ENCODE measurements around the gene ADAM12. TPM values are rescaled to one million over a fixed set of nuclear protein-coding genes. Genes with fewer than 3 reads are reported as not detected.
A peak's percentile ranks its signal among the peaks of the same experiment; 100 is the strongest.
"Not testable (repeated sequence)": the region's sequence is repeated elsewhere in the genome, so short reads cannot be mapped to it uniquely, and the experiment has no call there.

ADAM12 gene
- total and polyA plus RNA-seq, 5 experiments from 2014 or later: 0.49 TPM; not detected in 4

- Mint-ChIP-seq H3K27me3 (peaks cover 0 to 13% (median 8%) of the 10 kb centered on the region in 5 donors), H3K4me3 (no peak overlapping the region), H3K36me3 (peaks cover 0 to 2% (median 0%) of the 10 kb centered on the region in 3 donors), H3K4me1 (no peaks in the 10 kb centered on the region), H3K9me3 (peaks cover 0 to 2% (median 0%) of the 10 kb centered on the region in 9 donors), H3K27ac (no peak overlapping the region)
- no peak for DNase-seq
- POLR2A ChIA-PET: no interaction called here
- ATAC-seq: no peak
Measured at GRCh38 chr10:126062131-126063032, 325.9 kb downstream of the ADAM12 start.

DNA sequence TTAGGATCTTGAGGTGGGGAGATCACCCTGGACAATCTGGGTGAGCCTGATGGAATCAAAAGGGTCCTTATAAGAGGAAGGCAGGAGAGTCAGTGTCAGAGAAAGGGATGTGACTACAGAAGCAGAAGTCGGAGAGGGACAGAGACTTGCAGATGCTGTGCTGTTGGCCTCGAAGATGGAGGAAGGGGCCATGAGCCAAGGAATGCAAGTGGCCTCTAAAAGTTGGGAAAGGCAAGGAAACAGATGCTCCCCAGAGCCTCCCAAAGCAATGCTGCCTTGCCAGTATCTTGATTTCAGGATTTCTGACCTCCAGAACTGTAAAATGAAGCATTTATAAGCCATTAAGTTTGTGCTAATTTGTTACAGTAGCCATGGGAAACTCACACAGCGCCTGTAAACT lies 326.8 kb downstream of the ADAM12 start:
- no peak overlapping the region for H3K27ac Mint-ChIP-seq
- POLR2A ChIA-PET: no interaction called here
- no peaks in the 10 kb centered on the region for H3K4me1 Mint-ChIP-seq

DNA sequence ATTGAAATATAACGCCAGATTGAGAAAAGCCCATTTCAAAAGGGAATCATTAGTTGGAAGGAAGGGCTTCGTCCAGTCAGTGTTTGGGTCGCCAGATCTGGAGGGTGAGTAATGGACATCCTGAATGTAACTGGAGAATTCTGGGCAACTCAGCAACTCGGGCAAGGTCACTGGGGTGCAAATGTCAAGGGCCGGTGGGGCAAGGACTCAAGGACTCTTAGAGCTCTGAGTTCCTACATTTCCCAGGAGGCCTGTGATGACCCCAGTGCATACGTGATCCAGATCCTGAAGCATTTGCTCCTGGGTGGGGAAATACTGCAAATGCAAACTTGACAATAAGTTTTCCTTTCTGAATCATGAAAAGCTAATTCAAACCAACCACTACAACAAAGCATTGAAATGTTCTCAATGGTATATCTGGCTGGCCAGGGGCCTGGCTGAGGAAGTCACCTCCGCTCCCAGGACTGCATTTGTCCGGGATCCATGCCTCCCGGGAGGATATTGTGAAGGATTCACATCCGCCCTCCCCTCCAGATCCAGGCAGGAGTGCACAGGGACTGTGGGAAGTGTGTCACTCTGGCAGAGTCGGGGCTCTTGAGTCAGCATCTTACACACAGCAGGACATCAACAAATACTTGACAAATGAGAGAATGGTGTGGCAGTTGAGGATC lies 327.9 kb downstream of the ADAM12 start:
- Mint-ChIP-seq H3K4me3 (no peak overlapping the region), H3K27ac (peak overlapping the region in 1 of 10 donors; percentile 15), H3K27me3 (peaks cover 1 to 14% (median 8%) of the 10 kb centered on the region in 5 donors), H3K9me3 (peaks cover 0 to 2% (median 0%) of the 10 kb centered on the region in 9 donors), H3K36me3 (peaks cover 0 to 2% (median 0%) of the 10 kb centered on the region in 3 donors), H3K4me1 (no peaks in the 10 kb centered on the region)
- no peak for DNase-seq
- POLR2A ChIA-PET: no interaction called here
- ATAC-seq: no peak

More for the DNA sequence above, 326.8 kb downstream of the ADAM12 start:
- Mint-ChIP-seq H3K4me3 (no peak overlapping the region), H3K27me3 (peaks cover 0 to 13% (median 8%) of the 10 kb centered on the region in 5 donors), H3K36me3 (peaks cover 0 to 2% (median 0%) of the 10 kb centered on the region in 3 donors), H3K9me3 (peaks cover 0 to 2% (median 0%) of the 10 kb centered on the region in 9 donors)
- no peak for DNase-seq
- ATAC-seq: no peak

DNA sequence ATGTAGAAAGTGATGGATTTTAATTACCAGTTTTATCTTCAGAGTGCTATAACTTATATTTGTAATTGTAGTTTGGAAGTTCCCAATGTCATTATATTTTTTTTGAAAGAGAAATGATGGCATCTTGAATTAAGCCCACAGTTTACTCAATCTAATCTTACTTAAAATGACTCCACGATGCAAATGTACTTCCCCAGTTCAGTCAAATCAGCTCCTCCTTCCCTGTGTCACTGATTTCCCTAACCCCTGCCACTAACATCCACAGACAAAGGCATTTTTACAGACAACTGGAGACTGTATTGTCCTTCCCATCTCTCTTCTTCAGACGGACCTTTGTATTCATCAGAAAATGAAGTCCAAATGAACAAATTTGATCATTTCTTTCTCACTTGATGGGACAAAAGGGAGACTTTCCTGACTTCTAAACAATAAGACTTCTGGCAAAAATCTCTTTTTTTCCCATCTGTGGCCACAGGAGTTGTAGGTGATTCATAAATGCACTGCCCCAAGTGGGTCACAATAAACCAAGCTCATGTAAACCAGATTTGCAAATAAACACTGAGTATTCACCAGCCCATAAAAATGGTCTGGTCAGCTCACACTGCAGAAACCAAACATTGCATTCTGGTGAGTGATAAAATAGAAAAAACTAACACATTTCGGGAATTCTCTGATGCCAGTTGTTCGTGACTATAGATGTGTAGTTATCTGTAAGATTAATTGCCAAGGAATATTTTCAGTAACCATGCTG lies 329.0 kb downstream of the ADAM12 start:
- Mint-ChIP-seq H3K4me1 (no peaks in the 10 kb centered on the region), H3K4me3 (no peak overlapping the region), H3K9me3 (peaks cover 0 to 2% (median 0%) of the 10 kb centered on the region in 9 donors), H3K27me3 (peaks cover 1 to 14% (median 8%) of the 10 kb centered on the region in 5 donors), H3K36me3 (peaks cover 0 to 2% (median 0%) of the 10 kb centered on the region in 3 donors), H3K27ac (no peak overlapping the region)
- POLR2A ChIA-PET: no interaction called here
- ATAC-seq (no peak), DNase-seq (no peak)

- Mint-ChIP-seq H3K4me3 (no peak overlapping the region), H3K9me3 (peaks cover 0 to 2% (median 0%) of the 10 kb centered on the region in 9 donors), H3K36me3 (peaks cover 0 to 2% (median 0%) of the 10 kb centered on the region in 3 donors), H3K27ac (no peak overlapping the region), H3K4me1 (no peaks in the 10 kb centered on the region), H3K27me3 (peaks cover 1 to 16% (median 8%) of the 10 kb centered on the region in 5 donors)
- ATAC-seq: no peak
- no peak for DNase-seq
- POLR2A ChIA-PET: no interaction called here
Measured at GRCh38 chr10:126058507-126058906, 329.8 kb downstream of the ADAM12 start.

GRCh38 chr10:126058104-126058503 lies 330.2 kb downstream of the ADAM12 start:
- Mint-ChIP-seq H3K4me1 (no peaks in the 10 kb centered on the region), H3K4me3 (no peak overlapping the region), H3K27me3 (peaks cover 1 to 16% (median 8%) of the 10 kb centered on the region in 5 donors), H3K27ac (no peak overlapping the region), H3K36me3 (peaks cover 0 to 2% (median 0%) of the 10 kb centered on the region in 3 donors), H3K9me3 (peaks cover 0 to 2% (median 0%) of the 10 kb centered on the region in 9 donors)
- DNase-seq (no peak), ATAC-seq (no peak)
- POLR2A ChIA-PET: no interaction called here

- Mint-ChIP-seq H3K36me3 (peaks cover 0 to 2% (median 0%) of the 10 kb centered on the region in 3 donors), H3K9me3 (peaks cover 0 to 2% (median 0%) of the 10 kb centered on the region in 9 donors), H3K27ac (no peak overlapping the region), H3K4me1 (no peaks in the 10 kb centered on the region), H3K27me3 (peaks cover 1 to 18% (median 8%) of the 10 kb centered on the region in 5 donors), H3K4me3 (no peak overlapping the region)
- POLR2A ChIA-PET: no interaction called here
- DNase-seq (no peak), ATAC-seq (no peak)
Measured at GRCh38 chr10:126057494-126057893, 330.8 kb downstream of the ADAM12 start.

DNA sequence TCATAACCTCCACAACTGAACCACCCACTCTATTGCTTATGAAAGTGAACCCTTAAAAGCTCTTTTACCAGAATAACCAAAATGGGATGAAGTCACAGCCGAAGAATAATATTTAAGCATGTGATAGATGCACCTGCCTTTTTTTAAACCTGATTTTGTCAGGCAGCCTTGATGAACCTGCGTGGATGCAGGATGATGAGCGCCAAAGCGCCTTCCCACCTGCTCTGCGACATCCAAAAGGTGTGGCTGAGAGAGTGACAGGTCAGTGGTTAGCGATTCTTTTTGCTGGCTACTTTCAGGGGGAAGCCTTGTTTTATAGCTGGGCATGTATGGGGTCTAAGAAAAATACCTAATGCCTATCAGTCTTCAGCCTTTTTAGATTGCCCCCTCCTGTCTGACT lies 334.1 kb downstream of the ADAM12 start:
- peaks cover 2 to 32% (median 6%) of the 10 kb centered on the region in 5 donors for H3K27me3 Mint-ChIP-seq
- no peak for ATAC-seq
- no peak overlapping the region for H3K27ac Mint-ChIP-seq
- peaks cover 0 to 2% (median 0%) of the 10 kb centered on the region in 9 donors for H3K9me3 Mint-ChIP-seq
- no peak for DNase-seq
- H3K4me1 Mint-ChIP-seq: no peaks in the 10 kb centered on the region
- no peaks in the 10 kb centered on the region for H3K36me3 Mint-ChIP-seq
- no peak overlapping the region for H3K4me3 Mint-ChIP-seq
- POLR2A ChIA-PET: no interaction called here

DNA sequence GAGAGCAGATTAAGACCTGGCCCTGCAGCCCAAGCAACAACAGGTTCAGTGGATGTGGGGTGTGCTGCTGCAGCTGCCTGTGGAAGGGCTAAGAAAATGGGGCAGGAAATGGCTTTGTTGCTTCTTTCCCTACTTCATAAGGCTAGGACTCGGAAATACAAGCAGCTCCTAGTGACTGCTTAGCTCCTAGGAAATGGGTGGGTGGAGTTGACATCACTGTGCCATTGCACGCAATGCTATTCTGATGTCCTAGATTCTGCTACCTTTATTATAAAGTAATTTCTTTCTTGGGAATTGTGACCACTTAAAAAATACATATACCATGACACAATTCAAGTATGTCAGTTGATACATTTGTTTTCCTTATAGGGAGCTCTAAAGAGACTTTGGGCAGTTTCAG lies 336.1 kb downstream of the ADAM12 start:
- ATAC-seq (no peak), DNase-seq (no peak)
- H3K36me3 Mint-ChIP-seq: no peaks in the 10 kb centered on the region
- H3K27ac Mint-ChIP-seq: no peak overlapping the region
- H3K4me3 Mint-ChIP-seq: no peak overlapping the region
- peaks cover 0 to 2% (median 0%) of the 10 kb centered on the region in 9 donors for H3K9me3 Mint-ChIP-seq
- H3K4me1 Mint-ChIP-seq: no peaks in the 10 kb centered on the region
- POLR2A ChIA-PET: no interaction called here
- peaks cover 2 to 33% (median 6%) of the 10 kb centered on the region in 5 donors for H3K27me3 Mint-ChIP-seq

- no peaks in the 10 kb centered on the region for H3K4me1 Mint-ChIP-seq
- no peaks in the 10 kb centered on the region for H3K36me3 Mint-ChIP-seq
- peaks cover 4 to 30% (median 5%) of the 10 kb centered on the region in 5 donors for H3K27me3 Mint-ChIP-seq
- H3K4me3 Mint-ChIP-seq: no peak overlapping the region
- DNase-seq (no peak), ATAC-seq (no peak)
- POLR2A ChIA-PET: no interaction called here
- no peak overlapping the region for H3K27ac Mint-ChIP-seq
- no peaks in the 10 kb centered on the region for H3K9me3 Mint-ChIP-seq
Measured at GRCh38 chr10:126049759-126050700, 338.2 kb downstream of the ADAM12 start.

DNA sequence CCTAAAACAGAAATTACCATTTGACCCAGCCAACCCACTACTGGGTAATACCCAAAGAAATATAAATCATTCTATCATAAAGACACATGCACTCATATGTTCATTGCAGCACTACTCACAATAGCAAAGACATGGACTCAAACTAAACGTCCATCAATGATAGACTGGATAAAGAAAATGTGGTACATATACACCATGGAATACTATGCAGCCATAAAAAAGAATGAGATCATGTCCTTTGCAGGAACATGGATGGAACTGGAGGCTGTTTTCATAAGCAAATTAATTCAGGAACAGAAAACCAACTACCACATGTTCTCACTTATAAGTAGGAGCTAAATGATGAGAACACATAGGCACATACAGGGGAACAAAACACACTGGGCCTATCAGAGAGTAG lies 340.5 kb downstream of the ADAM12 start:
- H3K4me1 Mint-ChIP-seq, H3K9me3 Mint-ChIP-seq, POLR2A ChIA-PET, ATAC-seq, H3K36me3 Mint-ChIP-seq, DNase-seq, H3K4me3 Mint-ChIP-seq, H3K27ac Mint-ChIP-seq: not testable (repeated sequence)
- peaks cover 2 to 27% (median 5%) of the 10 kb centered on the region in 5 donors for H3K27me3 Mint-ChIP-seq

DNA sequence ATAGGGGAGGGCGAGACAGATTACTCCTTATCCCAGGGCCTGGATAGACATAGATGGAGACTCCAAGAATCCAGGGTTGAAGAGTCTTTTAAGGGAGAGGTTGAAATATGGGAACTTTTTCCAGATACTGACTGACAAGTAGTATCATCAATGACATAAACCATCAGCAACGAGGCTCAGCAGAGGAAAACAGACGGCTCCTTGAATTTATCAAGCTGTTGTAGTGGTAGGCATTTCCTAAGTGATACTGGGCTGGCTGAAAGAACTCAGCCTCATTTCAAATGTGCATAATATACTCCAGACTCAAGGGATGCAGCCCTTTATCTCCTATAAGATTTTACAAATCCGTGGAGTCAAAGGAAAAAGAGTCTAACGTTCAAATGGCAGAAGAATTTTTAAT lies 341.4 kb downstream of the ADAM12 start:
- H3K9me3 Mint-ChIP-seq: no peaks in the 10 kb centered on the region
- POLR2A ChIA-PET: no interaction called here
- peaks cover 2 to 21% (median 5%) of the 10 kb centered on the region in 5 donors for H3K27me3 Mint-ChIP-seq
- no peak overlapping the region for H3K4me3 Mint-ChIP-seq
- ATAC-seq (no peak), DNase-seq (no peak)
- no peak overlapping the region for H3K27ac Mint-ChIP-seq
- H3K4me1 Mint-ChIP-seq: peaks cover 2 to 12% (median 9%) of the 10 kb centered on the region in 4 donors
- H3K36me3 Mint-ChIP-seq: no peaks in the 10 kb centered on the region
